Measurements from ENCODE around the gene EEIG1. TPM values are rescaled to one million over a fixed set of nuclear protein-coding genes. Genes with fewer than 3 reads are reported as not detected.

EEIG1 gene
- total RNA-seq, 3 donors from 2014 or later: 7.7 to 32.1 (median 19.7) TPM

- DNase-seq (ENCODE audit: low spot score in 2 of 2): peak in 1 of 2 donors; percentile 80
- Histone ChIP-seq H3K4me3 (peak overlapping the region in 1 of 3 donors; percentile 24), H3K27ac (peak overlapping the region; percentile 94 to 98), H3K4me1 (peaks cover 34 to 51% of the 10 kb centered on the region in 2 donors), H3K27me3 (no peaks in the 10 kb centered on the region), H3K36me3 (no peaks in the 10 kb centered on the region), H3K9me3 (no peaks in the 10 kb centered on the region)
- TF ChIP-seq POLR2AphosphoS5 (IDR thresholded peaks at IDR 0.05) (peak in 1 of 3 donors; percentile 32), POLR2A (IDR thresholded peaks at IDR 0.05) (no peak)
- intact Hi-C loops (cut with DNase I; ENCODE audit: low total_unique reads): no loop called here
These were observed 20.2 kb downstream of the EEIG1 start for GRCh38 chr9:127960410-127961154.

- Histone ChIP-seq H3K9me3 (no peaks in the 10 kb centered on the region), H3K36me3 (no peaks in the 10 kb centered on the region), H3K4me1 (peaks cover 36 to 57% of the 10 kb centered on the region in 2 donors), H3K27ac (peak overlapping the region; percentile 94 to 98), H3K4me3 (peak overlapping the region in 1 of 3 donors; percentile 24), H3K27me3 (no peaks in the 10 kb centered on the region)
- TF ChIP-seq POLR2AphosphoS5 (IDR thresholded peaks at IDR 0.05) (no peak), CTCF (IDR thresholded peaks at IDR 0.05) (no peak), POLR2A (IDR thresholded peaks at IDR 0.05) (no peak)
- DNase-seq (ENCODE audit: low spot score in 2 of 2): no peak
- intact Hi-C loops (cut with DNase I; ENCODE audit: low total_unique reads): no loop called here
These were observed 20.9 kb downstream of the EEIG1 start for GRCh38 chr9:127959841-127960409.

- Histone ChIP-seq H3K27ac (peak overlapping the region; percentile 94 to 98), H3K36me3 (no peaks in the 10 kb centered on the region), H3K4me1 (peaks cover 37 to 58% of the 10 kb centered on the region in 2 donors), H3K27me3 (no peaks in the 10 kb centered on the region), H3K4me3 (no peak overlapping the region), H3K9me3 (no peaks in the 10 kb centered on the region)
- no peak for TF ChIP-seq CTCF (IDR thresholded peaks at IDR 0.05)
- no peak for TF ChIP-seq POLR2AphosphoS5 (IDR thresholded peaks at IDR 0.05)
- TF ChIP-seq POLR2A (IDR thresholded peaks at IDR 0.05): no peak
- no peak for DNase-seq (ENCODE audit: low spot score in 2 of 2)
- intact Hi-C loops (cut with DNase I; ENCODE audit: low total_unique reads): no loop called here
These were observed 21.4 kb downstream of the EEIG1 start for GRCh38 chr9:127959398-127959797.

- Histone ChIP-seq H3K27me3 (no peaks in the 10 kb centered on the region), H3K4me1 (peaks cover 36 to 51% of the 10 kb centered on the region in 2 donors), H3K36me3 (no peaks in the 10 kb centered on the region), H3K4me3 (no peak overlapping the region), H3K27ac (peak overlapping the region; percentile 94 to 98), H3K9me3 (no peaks in the 10 kb centered on the region)
- TF ChIP-seq POLR2A (IDR thresholded peaks at IDR 0.05): no peak
- TF ChIP-seq POLR2AphosphoS5 (IDR thresholded peaks at IDR 0.05): no peak
- TF ChIP-seq CTCF (IDR thresholded peaks at IDR 0.05): no peak
- intact Hi-C loops (cut with DNase I; ENCODE audit: low total_unique reads): no loop called here
- DNase-seq (ENCODE audit: low spot score in 2 of 2): no peak
These were observed 22.1 kb downstream of the EEIG1 start for GRCh38 chr9:127958728-127959127.

- Histone ChIP-seq H3K9me3 (no peaks in the 10 kb centered on the region), H3K4me1 (peaks cover 23 to 30% of the 10 kb centered on the region in 2 donors), H3K4me3 (peak overlapping the region in 1 of 3 donors; percentile 29), H3K36me3 (no peaks in the 10 kb centered on the region), H3K27ac (peak overlapping the region; percentile 91 to 98), H3K27me3 (no peaks in the 10 kb centered on the region)
- intact Hi-C loops (cut with DNase I; ENCODE audit: low total_unique reads): no loop called here
- TF ChIP-seq POLR2AphosphoS5 (IDR thresholded peaks at IDR 0.05) (peak; percentile 35 to 81 (median 65)), CTCF (IDR thresholded peaks at IDR 0.05) (peak; percentile 80 to 93 (median 92)), POLR2A (IDR thresholded peaks at IDR 0.05) (no peak)
- peak; percentile 94 to 97 for DNase-seq (ENCODE audit: low spot score in 2 of 2)
These were observed 25.3 kb downstream of the EEIG1 start for GRCh38 chr9:127955294-127956015.
